Measurements from ENCODE around the gene SENP3.

Gene SENP3

GRCh38 chr17:7561589-7562207 lies at the start of gene SENP3:
Gene SENP3, plus strand, starts transcription at chr17:7561919. Its CDS starts 1,158 bp downstream, at chr17:7563077.
- DNase-seq: peak; percentile 83 to 86 (median 84)

- DNase-seq: no peak
Measured at GRCh38 chr17:7512105-7512504, 49.6 kb upstream of the SENP3 start.

DNA sequence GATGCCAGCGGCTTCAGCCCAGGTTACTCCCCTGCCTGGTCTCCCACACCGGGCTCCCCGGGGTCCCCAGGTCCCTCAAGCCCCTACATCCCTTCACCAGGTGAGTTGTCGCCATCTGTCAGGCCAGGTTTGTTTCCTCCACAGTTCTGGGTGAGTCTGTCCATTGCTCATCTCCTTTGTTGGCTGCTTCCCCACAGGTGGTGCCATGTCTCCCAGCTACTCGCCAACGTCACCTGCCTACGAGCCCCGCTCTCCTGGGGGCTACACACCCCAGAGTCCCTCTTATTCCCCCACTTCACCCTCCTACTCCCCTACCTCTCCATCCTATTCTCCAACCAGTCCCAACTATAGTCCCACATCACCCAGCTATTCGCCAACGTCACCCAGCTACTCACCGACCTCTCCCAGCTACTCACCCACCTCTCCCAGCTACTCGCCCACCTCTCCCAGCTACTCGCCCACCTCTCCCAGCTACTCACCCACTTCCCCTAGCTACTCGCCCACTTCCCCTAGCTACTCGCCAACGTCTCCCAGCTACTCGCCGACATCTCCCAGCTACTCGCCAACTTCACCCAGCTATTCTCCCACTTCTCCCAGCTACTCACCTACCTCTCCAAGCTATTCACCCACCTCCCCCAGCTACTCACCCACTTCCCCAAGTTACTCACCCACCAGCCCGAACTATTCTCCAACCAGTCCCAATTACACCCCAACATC lies 48.7 kb upstream of the SENP3 start:
- DNase-seq: no peak

DNA sequence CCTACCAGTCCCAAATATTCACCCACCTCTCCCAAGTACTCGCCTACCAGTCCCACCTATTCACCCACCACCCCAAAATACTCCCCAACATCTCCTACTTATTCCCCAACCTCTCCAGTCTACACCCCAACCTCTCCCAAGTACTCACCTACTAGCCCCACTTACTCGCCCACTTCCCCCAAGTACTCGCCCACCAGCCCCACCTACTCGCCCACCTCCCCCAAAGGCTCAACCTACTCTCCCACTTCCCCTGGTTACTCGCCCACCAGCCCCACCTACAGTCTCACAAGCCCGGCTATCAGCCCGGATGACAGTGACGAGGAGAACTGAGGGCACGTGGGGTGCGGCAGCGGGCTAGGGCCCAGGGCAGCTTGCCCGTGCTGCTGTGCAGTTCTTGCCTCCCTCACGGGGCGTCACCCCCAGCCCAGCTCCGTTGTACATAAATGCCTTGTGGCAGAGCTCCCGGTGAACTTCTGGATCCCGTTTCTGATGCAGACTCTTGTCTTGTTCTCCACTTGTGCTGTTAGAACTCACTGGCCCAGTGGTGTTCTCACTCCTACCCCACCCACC lies 47.8 kb upstream of the SENP3 start:
- DNase-seq: no peak

DNA sequence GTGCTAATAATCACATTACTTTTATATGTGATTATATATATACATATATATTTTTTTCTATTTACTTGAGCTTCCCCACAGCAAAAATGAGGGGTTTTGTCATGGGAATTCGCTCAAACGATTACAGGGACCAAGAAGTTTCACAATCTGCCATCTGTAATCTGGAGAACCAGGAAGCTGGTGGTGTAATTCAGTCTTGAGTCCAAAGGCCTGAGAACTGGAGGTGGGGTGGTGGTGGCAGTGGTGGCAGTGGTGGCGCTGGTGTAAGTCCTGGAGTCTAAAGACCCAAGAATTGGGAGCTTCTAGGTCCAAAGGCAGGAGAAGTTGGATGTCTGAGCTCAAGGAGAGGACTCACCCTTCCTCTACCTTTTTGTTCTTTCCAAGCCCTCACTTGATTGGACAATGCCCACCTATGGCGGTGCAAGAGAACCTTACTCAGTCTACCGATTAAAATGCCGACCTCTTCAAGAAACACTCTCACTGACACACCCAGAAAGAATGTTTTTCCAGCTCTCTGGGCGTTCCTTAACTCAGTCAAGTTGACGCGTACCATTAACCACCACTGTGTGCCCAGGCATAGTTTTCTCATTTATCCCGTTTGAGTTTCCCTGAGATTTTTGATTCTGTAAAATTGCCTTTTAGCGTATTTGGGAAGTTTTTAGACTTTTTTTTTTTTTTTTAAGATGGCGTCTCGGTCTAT lies 45.7 kb upstream of the SENP3 start:
- DNase-seq: no peak

- DNase-seq: peak in 1 of 3 experiments; percentile 0
Measured at GRCh38 chr17:7523033-7523432, 38.7 kb upstream of the SENP3 start.

GRCh38 chr17:7528842-7529241 lies 32.9 kb upstream of the SENP3 start:
- DNase-seq: no peak

DNA sequence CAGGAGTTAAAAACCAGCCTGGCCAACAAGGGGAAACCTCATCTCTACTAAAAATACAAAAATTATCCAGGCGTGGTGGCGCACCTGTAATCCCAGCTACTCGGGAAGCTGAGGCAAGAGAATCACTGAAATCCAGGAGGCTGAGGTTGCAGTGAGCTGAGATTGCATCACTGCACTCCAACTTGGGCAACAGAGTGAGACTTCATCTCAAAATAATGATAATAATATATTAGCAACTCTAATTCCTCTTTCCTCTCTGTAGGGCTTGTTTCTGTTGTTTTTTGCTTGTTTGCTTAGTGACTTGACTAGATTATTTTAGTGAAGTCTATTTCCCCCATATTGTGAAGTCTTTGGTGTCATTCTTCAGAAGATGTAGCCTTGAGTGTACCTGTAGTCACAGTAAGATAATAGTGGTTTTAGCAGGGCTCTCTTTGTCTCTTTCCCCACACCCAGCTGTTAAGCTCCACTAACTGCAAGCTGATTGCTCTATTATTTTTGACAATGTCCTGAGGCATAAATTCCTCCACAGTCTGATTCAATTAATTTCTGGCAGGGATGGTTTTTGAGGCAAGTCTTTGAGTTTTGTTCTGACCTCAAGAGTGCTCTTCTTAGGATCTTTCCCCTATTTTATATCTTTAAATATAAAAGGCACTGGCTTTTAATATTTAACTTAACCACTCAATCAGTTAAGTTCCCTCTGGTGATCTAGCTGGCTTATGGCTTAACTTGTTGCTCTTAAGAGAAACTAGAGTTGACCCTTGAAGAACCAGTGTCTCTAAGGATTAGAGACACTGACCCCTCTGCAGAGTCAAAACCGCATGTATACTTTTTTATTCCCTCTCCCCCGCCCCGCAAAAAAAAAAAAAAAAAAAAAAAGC lies 31.5 kb upstream of the SENP3 start:
- no peak for DNase-seq

DNA sequence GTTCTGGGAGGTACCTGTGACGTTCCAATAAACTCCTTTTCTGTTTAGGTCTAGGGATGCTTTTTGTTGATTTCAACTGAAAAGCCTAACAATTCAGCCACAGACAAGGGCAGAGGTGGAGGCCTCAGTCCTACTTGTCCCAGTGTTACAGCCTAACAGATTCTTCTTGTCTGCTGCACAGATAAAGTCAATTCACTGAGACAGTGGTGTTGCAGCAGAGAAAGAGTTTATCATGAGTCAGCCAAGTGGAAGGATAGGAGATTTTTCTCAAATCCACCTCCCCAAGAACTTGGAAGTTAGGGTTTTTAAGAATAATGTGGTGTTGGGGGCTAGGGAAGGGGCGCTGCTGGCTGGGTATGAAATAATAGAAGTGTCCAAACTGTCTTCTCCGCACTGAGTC lies 23.7 kb upstream of the SENP3 start:
- no peak for DNase-seq

GRCh38 chr17:7538891-7539545 lies 22.7 kb upstream of the SENP3 start:
- DNase-seq: no peak

GRCh38 chr17:7541074-7541621 lies 20.6 kb upstream of the SENP3 start:
- no peak for DNase-seq

DNA sequence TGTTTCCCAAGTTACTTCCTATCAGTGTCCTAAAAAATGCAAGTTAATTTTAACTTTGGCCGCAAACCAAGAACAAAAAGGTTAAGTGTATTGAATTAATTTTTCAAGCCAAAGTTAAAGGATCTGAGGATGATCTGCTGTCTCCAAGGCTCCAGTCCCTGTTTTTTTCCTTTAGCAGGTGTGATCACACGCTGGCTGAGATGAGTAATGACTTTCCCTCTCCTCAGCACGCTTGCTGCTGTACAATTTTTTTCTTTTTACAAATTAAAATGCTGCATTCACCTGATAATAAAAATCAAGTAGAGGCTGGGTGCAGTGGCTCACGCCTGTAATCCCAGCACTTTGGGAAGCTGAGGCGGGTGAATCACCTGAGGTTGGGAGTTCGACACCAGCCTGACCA lies 16.8 kb upstream of the SENP3 start:
- DNase-seq: peak in 1 of 3 experiments; percentile 0

- DNase-seq: peak in 2 of 3 experiments; percentile 27 to 36
Measured at GRCh38 chr17:7548585-7549400, 12.9 kb upstream of the SENP3 start, which contains the start of gene TNFSF12. Gene TNFSF12, plus strand, starts transcription at chr17:7549058. Its CDS starts 96 bp downstream, at chr17:7549154.

- peak in 2 of 3 experiments; percentile 2 to 27 for DNase-seq
Measured at GRCh38 chr17:7549401-7550055, 12.2 kb upstream of the SENP3 start.

DNA sequence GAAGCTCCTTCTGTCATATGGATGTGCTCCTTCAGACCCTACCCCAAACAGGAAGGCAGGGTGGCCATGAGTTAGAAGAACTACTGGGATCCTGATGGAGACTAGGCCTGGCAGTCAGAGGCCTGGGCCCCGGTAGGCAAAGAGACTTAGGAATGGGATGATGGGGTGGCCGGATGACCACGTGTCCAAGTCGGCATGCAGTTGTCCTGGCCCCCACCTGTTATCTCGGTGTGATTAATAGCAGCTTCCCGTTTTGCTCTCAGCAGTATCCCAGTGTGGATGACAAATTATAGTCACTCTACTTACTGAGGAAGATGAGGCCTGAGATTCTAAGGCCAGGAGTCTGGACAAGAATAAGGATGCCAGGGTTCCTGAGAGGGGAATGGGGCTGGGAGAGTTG lies 11.4 kb upstream of the SENP3 start:
- DNase-seq: no peak

- no peak for DNase-seq
Measured at GRCh38 chr17:7551396-7551795, 10.3 kb upstream of the SENP3 start.

DNA sequence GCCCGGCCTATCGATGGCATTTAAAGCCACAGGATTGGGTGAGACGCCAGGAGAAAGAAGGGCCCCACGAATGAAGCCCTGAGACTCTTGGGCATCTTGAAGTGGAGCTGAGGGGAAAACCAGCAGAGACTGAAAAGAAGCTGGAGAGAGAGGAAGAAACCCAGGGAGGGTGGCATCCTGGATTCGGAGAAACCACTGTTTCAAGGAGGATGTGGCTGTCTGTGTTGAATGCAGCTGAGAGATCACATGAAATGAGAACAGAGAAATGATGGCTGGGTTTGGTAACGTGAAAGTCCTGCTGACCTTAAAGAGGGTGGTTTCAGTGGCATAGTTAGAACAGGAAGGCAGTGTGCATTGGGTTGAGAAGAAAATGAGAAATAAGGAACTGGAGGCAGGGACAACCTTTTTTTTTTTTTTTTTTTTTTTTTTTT lies 9.1 kb upstream of the SENP3 start:
- DNase-seq: no peak

DNA sequence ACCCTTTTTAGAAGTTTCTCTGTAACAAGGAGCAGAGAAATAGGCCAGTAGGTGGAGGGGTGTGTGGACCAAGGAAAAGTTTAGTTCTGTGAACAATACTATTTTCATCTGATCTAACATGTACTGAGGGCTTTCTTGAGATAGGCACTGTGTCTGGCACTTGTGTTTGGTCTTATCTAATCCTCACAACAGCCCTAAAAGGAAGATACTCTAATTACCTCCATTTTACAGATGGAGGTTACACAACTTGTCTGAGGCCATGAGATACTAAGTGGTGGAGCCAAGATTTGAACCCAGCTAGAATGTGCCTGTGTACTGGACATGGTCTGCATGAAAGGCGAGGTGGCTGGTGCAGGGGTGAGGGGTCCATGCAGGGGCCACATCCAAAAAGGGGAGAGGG lies 8.4 kb upstream of the SENP3 start:
- no peak for DNase-seq

- no peak for DNase-seq
Measured at GRCh38 chr17:7555320-7555948, 6.3 kb upstream of the SENP3 start.

DNA sequence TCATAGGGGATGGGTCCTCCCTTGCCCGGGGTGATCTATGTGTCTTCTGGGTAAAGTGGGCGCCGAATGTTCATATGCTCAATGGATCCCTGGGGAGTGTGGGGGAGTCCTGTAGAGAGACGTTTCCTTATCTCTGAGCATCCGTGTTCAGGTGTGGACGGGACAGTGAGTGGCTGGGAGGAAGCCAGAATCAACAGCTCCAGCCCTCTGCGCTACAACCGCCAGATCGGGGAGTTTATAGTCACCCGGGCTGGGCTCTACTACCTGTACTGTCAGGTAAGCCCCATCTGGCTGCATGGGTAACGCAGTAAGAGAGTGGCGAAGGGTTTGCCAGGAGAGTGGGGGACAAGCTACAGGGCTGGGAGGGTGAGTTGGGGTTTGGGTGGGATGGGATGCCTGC lies 5.1 kb upstream of the SENP3 start:
- DNase-seq: no peak
